ENCODE measurements around the gene SLFN12L.
A peak's percentile ranks its signal among the peaks of the same experiment; 100 is the strongest.
"Not testable (repeated sequence)": the region's sequence is repeated elsewhere in the genome, so short reads cannot be mapped to it uniquely, and the experiment has no call there.

SLFN12L gene

DNA sequence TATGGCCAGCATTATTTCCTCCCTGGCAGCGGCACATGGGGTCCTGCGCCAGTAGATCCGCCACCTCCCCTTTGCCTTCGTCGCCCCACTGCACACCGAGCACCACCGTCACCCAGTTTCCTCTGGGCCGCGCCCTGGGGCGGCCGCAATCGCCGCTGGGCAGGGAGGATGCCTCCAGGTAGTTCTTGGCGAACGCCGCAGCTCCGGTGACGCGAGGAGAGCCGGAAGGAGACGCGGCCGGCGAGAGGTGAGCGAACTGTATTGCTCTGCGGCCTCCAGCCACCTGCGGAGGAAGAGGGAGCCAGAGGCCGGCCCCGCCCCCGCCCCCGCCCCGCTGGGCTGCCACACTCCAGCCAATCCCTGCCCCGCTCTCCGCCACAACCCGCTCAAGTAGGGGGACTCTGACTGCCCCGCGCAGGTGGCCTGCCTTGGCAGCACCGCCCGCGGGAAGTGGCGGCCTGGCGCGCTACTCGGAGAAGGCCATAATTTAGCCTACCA lies 77.1 kb downstream of the SLFN12L start:
- Histone ChIP-seq H3K9ac (no peak overlapping the region), H3K79me2 (no peaks in the 10 kb centered on the region), H2AFZ (peak overlapping the region; percentile 38), H3K36me3 (ENCODE audit: control insufficient read depth, insufficient read depth, low read length) (no peaks in the 10 kb centered on the region), H3K4me1 (no peaks in the 10 kb centered on the region), H3K4me3 (ENCODE audit: low read depth, low read length) (peak overlapping the region; percentile 43), H3K9me3 (ENCODE audit: control insufficient read depth, low read length) (no peaks in the 10 kb centered on the region), H3K4me2 (ENCODE audit: low read length) (peak overlapping the region; percentile 0), H3K27ac (no peak overlapping the region), H3K27me3 (ENCODE audit: control insufficient read depth, insufficient read depth, low read length) (no peaks in the 10 kb centered on the region)
- no peak for TF ChIP-seq CTCF (IDR thresholded peaks at IDR 0.05)

DNA sequence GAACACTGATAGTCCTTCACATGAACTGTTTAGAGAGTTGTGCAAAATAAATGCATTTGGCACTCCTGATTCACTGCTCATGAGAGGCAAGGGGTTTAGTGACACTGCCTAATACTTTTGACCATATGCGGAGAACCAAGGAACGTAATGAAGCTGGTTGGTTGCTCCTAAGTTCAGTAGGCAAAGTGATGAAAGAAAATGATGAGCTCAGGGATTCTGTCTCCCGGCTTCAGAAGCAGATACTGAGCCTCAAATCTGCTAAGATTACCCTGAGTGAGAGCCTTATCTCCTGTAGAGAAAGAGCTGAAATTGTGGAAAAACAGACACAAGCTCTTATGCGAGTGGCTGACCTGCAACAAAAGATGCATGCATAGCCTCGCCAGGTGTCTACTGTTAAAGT lies 83.4 kb downstream of the SLFN12L start:
- not testable (repeated sequence) for H3K4me1 ChIP-seq; H3K9me3 ChIP-seq (ENCODE audit: control insufficient read depth, low read length); H3K27me3 ChIP-seq (ENCODE audit: control insufficient read depth, insufficient read depth, low read length); H3K27ac ChIP-seq; H3K4me2 ChIP-seq (ENCODE audit: low read length); H3K9ac ChIP-seq; H3K36me3 ChIP-seq (ENCODE audit: control insufficient read depth, insufficient read depth, low read length); H3K4me3 ChIP-seq (ENCODE audit: low read depth, low read length); H2AFZ ChIP-seq; H3K79me2 ChIP-seq

- Histone ChIP-seq H3K4me3 (ENCODE audit: low read depth, low read length) (no peak overlapping the region), H3K9ac (no peak overlapping the region), H3K36me3 (ENCODE audit: control insufficient read depth, insufficient read depth, low read length) (no peaks in the 10 kb centered on the region), H3K27me3 (ENCODE audit: control insufficient read depth, insufficient read depth, low read length) (no peaks in the 10 kb centered on the region), H3K4me2 (ENCODE audit: low read length) (no peak overlapping the region), H3K27ac (no peak overlapping the region), H3K4me1 (no peaks in the 10 kb centered on the region), H2AFZ (no peak overlapping the region), H3K9me3 (ENCODE audit: control insufficient read depth, low read length) (no peaks in the 10 kb centered on the region), H3K79me2 (no peaks in the 10 kb centered on the region)
- TF ChIP-seq CTCF (IDR thresholded peaks at IDR 0.05): no peak
These were observed 84.3 kb downstream of the SLFN12L start for GRCh38 chr17:35453171-35453570.

GRCh38 chr17:35449371-35449931 lies 88.0 kb downstream of the SLFN12L start:
- TF ChIP-seq CTCF (IDR thresholded peaks at IDR 0.05): no peak
- Histone ChIP-seq H3K27me3 (ENCODE audit: control insufficient read depth, insufficient read depth, low read length) (no peaks in the 10 kb centered on the region), H3K9me3 (ENCODE audit: control insufficient read depth, low read length) (no peaks in the 10 kb centered on the region), H3K27ac (no peak overlapping the region), H2AFZ (no peak overlapping the region), H3K79me2 (no peaks in the 10 kb centered on the region), H3K36me3 (ENCODE audit: control insufficient read depth, insufficient read depth, low read length) (no peaks in the 10 kb centered on the region), H3K4me1 (no peaks in the 10 kb centered on the region), H3K9ac (no peak overlapping the region), H3K4me3 (ENCODE audit: low read depth, low read length) (peak overlapping the region; percentile 90), H3K4me2 (ENCODE audit: low read length) (peak overlapping the region; percentile 89)

GRCh38 chr17:35448899-35449227 lies 88.6 kb downstream of the SLFN12L start:
- Histone ChIP-seq H3K4me1 (no peaks in the 10 kb centered on the region), H3K36me3 (ENCODE audit: control insufficient read depth, insufficient read depth, low read length) (no peaks in the 10 kb centered on the region), H3K9me3 (ENCODE audit: control insufficient read depth, low read length) (no peaks in the 10 kb centered on the region), H3K79me2 (no peaks in the 10 kb centered on the region), H3K4me2 (ENCODE audit: low read length) (peak overlapping the region; percentile 89), H3K9ac (no peak overlapping the region), H2AFZ (peak overlapping the region; percentile 68), H3K27ac (no peak overlapping the region), H3K27me3 (ENCODE audit: control insufficient read depth, insufficient read depth, low read length) (no peaks in the 10 kb centered on the region), H3K4me3 (ENCODE audit: low read depth, low read length) (peak overlapping the region; percentile 90)
- TF ChIP-seq CTCF (IDR thresholded peaks at IDR 0.05): no peak
